ENCODE data around the gene DNAJC22.

DNA sequence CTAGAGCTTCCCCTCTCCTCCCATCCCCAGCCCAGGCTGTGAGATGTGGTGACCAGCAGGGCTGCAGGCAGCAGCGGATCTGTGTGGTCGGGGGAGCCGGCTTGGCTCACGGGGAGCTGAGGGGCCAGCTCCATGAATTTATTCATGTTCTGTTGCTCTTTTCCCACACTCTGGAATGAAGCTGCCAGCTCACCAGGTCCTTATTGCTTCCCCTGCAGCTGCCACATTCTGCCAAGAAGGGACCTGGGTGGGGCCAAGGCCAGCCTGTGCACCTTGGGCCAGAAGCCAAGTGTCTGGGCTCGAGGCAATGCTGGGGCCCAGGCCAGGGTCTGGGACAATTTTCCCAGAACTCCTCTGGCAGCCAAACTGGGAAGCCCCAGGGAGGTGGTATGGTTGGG lies 7.2 kb upstream of the DNAJC22 start:
- TF ChIP-seq POLR2A (IDR thresholded peaks at IDR 0.05; ENCODE audit: low read depth, low read length) (no peak), SPI1 (IDR thresholded peaks at IDR 0.05; ENCODE audit: low read depth, low read length) (no peak)
